Hepatocyte (in vitro differentiated cells): ENCODE measurements around the gene NDST1. TPM values are rescaled to one million over a fixed set of nuclear protein-coding genes. Genes with fewer than 3 reads are reported as not detected.
A peak's percentile ranks its signal among the peaks of the same experiment; 100 is the strongest.

Experiments used
- DNase-seq: peaks from one replicate; pipeline ENCODE4 v3.0.0-alpha.2; 2016; ENCODE audit warnings: low spot score
- H2AFZ ChIP-seq: fragments of 200-600 bp; sonication (generic); 2 replicates; pipeline ENCODE4 v1.6.0; 2016; ENCODE audit warnings: antibody characterized with exemption, mild to moderate bottlenecking
- H3K27ac ChIP-seq: fragments of 200-600 bp; sonication (generic); 2 replicates; pipeline ENCODE4 v1.5.1; 2016; ENCODE audit warnings: mild to moderate bottlenecking
- H3K27me3 ChIP-seq: fragments of 200-600 bp; sonication (generic); 2 replicates; pipeline ENCODE4 v1.6.1; 2016
- H3K36me3 ChIP-seq: fragments of 200-600 bp; sonication (generic); replicated peaks from 2 replicates; pipeline ENCODE4 v1.5.1; 2016; ENCODE audit warnings: low read depth; ENCODE audit not compliant: insufficient read depth
- H3K4me1 ChIP-seq: fragments of 200-600 bp; sonication (generic); 2 replicates; pipeline ENCODE4 v1.5.1; 2016; ENCODE audit warnings: mild to moderate bottlenecking, moderate library complexity; ENCODE audit not compliant: insufficient read depth
- H3K4me2 ChIP-seq: fragments of 200-600 bp; sonication (generic); 2 replicates; pipeline ENCODE4 v1.6.0; 2016
- H3K4me3 ChIP-seq: fragments of 200-600 bp; sonication (generic); 2 replicates; pipeline ENCODE4 v1.5.1; 2016; ENCODE audit warnings: mild to moderate bottlenecking
- H3K79me2 ChIP-seq: fragments of 200-600 bp; sonication (generic); 2 replicates; pipeline ENCODE4 v1.6.0; 2017; ENCODE audit warnings: mild to moderate bottlenecking
- H3K9me2 ChIP-seq: fragments of 200-600 bp; sonication (generic); replicated peaks from 2 replicates; pipeline ENCODE4 v1.6.0; 2017; ENCODE audit warnings: mild to moderate bottlenecking; ENCODE audit not compliant: insufficient read depth
- H3K9me3 ChIP-seq: fragments of 200-600 bp; sonication (generic); 2 replicates; pipeline ENCODE4 v1.5.1; 2016; ENCODE audit warnings: low read depth, mild to moderate bottlenecking
- H4K20me1 ChIP-seq: fragments of 200-600 bp; sonication (generic); 2 replicates; pipeline ENCODE4 v1.6.0; 2016; ENCODE audit warnings: mild to moderate bottlenecking; ENCODE audit not compliant: insufficient read depth, poor library complexity, severe bottlenecking
- CTCF ChIP-seq: fragments of 200-600 bp; sonication (generic); IDR thresholded peaks from 2 replicates; pipeline ENCODE4 v1.5.1; 2016; ENCODE audit warnings: antibody characterized with exemption, mild to moderate bottlenecking; ENCODE audit not compliant: poor library complexity
- EZH2 ChIP-seq: fragments of 200-600 bp; sonication (generic); IDR thresholded peaks from 2 replicates; pipeline ENCODE4 v1.6.1; 2016; ENCODE audit warnings: antibody characterized with exemption, mild to moderate bottlenecking, borderline replicate concordance
- EZH2phosphoT487 ChIP-seq: fragments of 200-600 bp; sonication (generic); IDR thresholded peaks from one replicate; pipeline ENCODE4 v1.6.1; 2018; ENCODE audit warnings: antibody characterized with exemption, mild to moderate bottlenecking, low read depth, moderate library complexity; ENCODE audit not compliant: unreplicated experiment, severe bottlenecking
- WGBS: methylation state at CpG from one replicate; pipeline ENCODE4 v1.1.6; 2016; ENCODE audit warnings: low lambda C conversion rate; ENCODE audit errors: missing lambda C conversion rate; 5-methylcytosine and 5-hydroxymethylcytosine counted together
- polyA plus RNA-seq: library from polyadenylated mRNA; unstranded; fragments of >200 nt; fragmentation: Nextera tagmentation; extraction: Ambion mirVana; gene quantifications from 2 replicates; pipeline ENCODE4 v1.2.1, GENCODE V29; 2016
- total RNA-seq: library from RNA; depleted of rRNA; stranded (reverse); fragments of >200 nt; gene quantifications from 2 replicates; pipeline ENCODE4 v1.2.3, GENCODE V29; 2014

NDST1 gene
- total and polyA plus RNA-seq, 2 experiments from 2014 or later = 42.5 to 85.1 TPM

GRCh38 chr5:150595466-150596031, 87.6 kb downstream of the NDST1 start:
- Histone ChIP-seq H3K4me1 (peaks cover 89% of the 10 kb centered on the region), H3K4me2 (peak overlapping the region; percentile 21), H3K9me3 (no peaks in the 10 kb centered on the region), H3K9me2 (no peaks in the 10 kb centered on the region), H2AFZ (no peak overlapping the region), H3K27me3 (no peaks in the 10 kb centered on the region), H3K4me3 (no peak overlapping the region), H4K20me1 (no peaks in the 10 kb centered on the region), H3K36me3 (no peaks in the 10 kb centered on the region), H3K27ac (peak overlapping the region; percentile 92), H3K79me2 (peaks cover 2% of the 10 kb centered on the region)
- DNase-seq = no peak
- WGBS = 31% methylated on average over 12 of the region's 12 CpGs
- TF ChIP-seq EZH2phosphoT487 (no peak), EZH2 (no peak), CTCF (no peak)

GRCh38 chr5:150596313-150596712, 88.4 kb downstream of the NDST1 start:
- Histone ChIP-seq H3K79me2 (peaks cover 2% of the 10 kb centered on the region), H2AFZ (no peak overlapping the region), H3K4me3 (no peak overlapping the region), H3K27ac (peak overlapping the region; percentile 92), H3K9me2 (no peaks in the 10 kb centered on the region), H3K9me3 (no peaks in the 10 kb centered on the region), H3K36me3 (no peaks in the 10 kb centered on the region), H3K4me2 (peak overlapping the region; percentile 21), H3K27me3 (no peaks in the 10 kb centered on the region), H4K20me1 (no peaks in the 10 kb centered on the region), H3K4me1 (peaks cover 83% of the 10 kb centered on the region)
- no peak for DNase-seq
- WGBS = 49% methylated on average over 9 of the region's 9 CpGs
- TF ChIP-seq CTCF (no peak), EZH2phosphoT487 (no peak)

- Histone ChIP-seq H3K4me3 (no peak overlapping the region), H3K4me2 (no peak overlapping the region), H3K9me2 (no peaks in the 10 kb centered on the region), H3K27ac (peak overlapping the region; percentile 92), H3K36me3 (no peaks in the 10 kb centered on the region), H2AFZ (no peak overlapping the region), H3K79me2 (peaks cover 2% of the 10 kb centered on the region), H3K9me3 (no peaks in the 10 kb centered on the region), H3K27me3 (no peaks in the 10 kb centered on the region), H3K4me1 (peaks cover 78% of the 10 kb centered on the region), H4K20me1 (no peaks in the 10 kb centered on the region)
- TF ChIP-seq EZH2phosphoT487 (no peak), EZH2 (no peak), CTCF (no peak)
- no peak for DNase-seq
- 87% methylated on average over 3 of the region's 3 CpGs for WGBS
Observed at GRCh38 chr5:150596826-150597225, 88.9 kb downstream of the NDST1 start.
